A172 (cell line): Measurements from ENCODE around the gene P4HTM. TPM values are rescaled to one million over a fixed set of nuclear protein-coding genes. Genes with fewer than 3 reads are reported as not detected.

ENCODE experiments used
- DNase-seq: peaks from one replicate; pipeline ENCODE4 v3.0.0-alpha.2; 2015; ENCODE audit warnings: low spot score
- total RNA-seq: library from RNA; depleted of rRNA; stranded (reverse); fragments of >200 nt; shearing (Covaris generic); gene quantifications from 2 replicates; pipeline ENCODE4 v1.2.3, GENCODE V29; 2014; rRNA removed

The P4HTM gene
- total RNA-seq, result 20.7 and 21.2 TPM in 2 replicates

- peak; percentile 80 for DNase-seq
Measured at GRCh38 chr3:48989796-48990635, at the start of gene P4HTM. TSS of gene P4HTM (plus strand) at chr3:48990241. CDS start at chr3:48990257, 16 bp downstream.

GRCh38 chr3:48945432-48945831 lies 44.6 kb upstream of the P4HTM start:
- DNase-seq, result no peak

GRCh38 chr3:48945891-48946549 lies 44.0 kb upstream of the P4HTM start:
- no peak for DNase-seq

- no peak for DNase-seq
Measured at GRCh38 chr3:48949376-48949717, 40.7 kb upstream of the P4HTM start.

GRCh38 chr3:48950051-48950450 lies 40.0 kb upstream of the P4HTM start:
- DNase-seq, result no peak

- DNase-seq, result no peak
Measured at GRCh38 chr3:48951764-48952163, 38.3 kb upstream of the P4HTM start.

- no peak for DNase-seq
Measured at GRCh38 chr3:48952510-48953118, 37.4 kb upstream of the P4HTM start.

GRCh38 chr3:48957006-48957705 lies 32.9 kb upstream of the P4HTM start:
- no peak for DNase-seq

- no peak for DNase-seq
Measured at GRCh38 chr3:48960841-48961413, 29.1 kb upstream of the P4HTM start.

- no peak for DNase-seq
Measured at GRCh38 chr3:48962340-48962739, 27.7 kb upstream of the P4HTM start.

- no peak for DNase-seq
Measured at GRCh38 chr3:48962939-48963338, 27.1 kb upstream of the P4HTM start.

GRCh38 chr3:48963591-48963990 lies 26.4 kb upstream of the P4HTM start:
- DNase-seq, result no peak

- DNase-seq, result no peak
Measured at GRCh38 chr3:48966367-48966766, 23.7 kb upstream of the P4HTM start.

GRCh38 chr3:48966876-48967361 lies 23.1 kb upstream of the P4HTM start:
- DNase-seq, result no peak

GRCh38 chr3:48970586-48970985 lies 19.5 kb upstream of the P4HTM start:
- no peak for DNase-seq

- no peak for DNase-seq
Measured at GRCh38 chr3:48974076-48974864, 15.8 kb upstream of the P4HTM start.

- no peak for DNase-seq
Measured at GRCh38 chr3:48979451-48979850, 10.6 kb upstream of the P4HTM start.

GRCh38 chr3:48980295-48980694 lies 9.7 kb upstream of the P4HTM start:
- DNase-seq, result no peak

GRCh38 chr3:48982016-48982415 lies 8.0 kb upstream of the P4HTM start:
- DNase-seq, result no peak

GRCh38 chr3:48982686-48983085 lies 7.4 kb upstream of the P4HTM start:
- no peak for DNase-seq

- DNase-seq, result no peak
Measured at GRCh38 chr3:48983096-48983495, 6.9 kb upstream of the P4HTM start.
